GM12892 (cell line): Measurements from ENCODE around the gene ATP1B3.
"Not testable (repeated sequence)": the region's sequence is repeated elsewhere in the genome, so short reads cannot be mapped to it uniquely, and the experiment has no call there.

ENCODE experiments used
- DNase-seq: peaks from one replicate; pipeline ENCODE4 v3.0.0; 2011; ENCODE audit not compliant: insufficient read length
- FAIRE-seq: peaks from 2 replicates; lab custom pipeline; 2011; peaks lifted over from hg19 to GRCh38; lab: Jason Lieb, UNC
- POLR2A ChIP-seq: IDR thresholded peaks from 2 replicates; pipeline ENCODE4 v1.6.1; 2011; ENCODE audit warnings: low read depth, low read length, control low read depth
- POLR2AphosphoS5 ChIP-seq: IDR thresholded peaks from 2 replicates; pipeline ENCODE4 v1.6.1; 2011; ENCODE audit warnings: low read depth, low read length, control low read depth
- TAF1 ChIP-seq: IDR thresholded peaks from 2 replicates; pipeline ENCODE4 v1.6.1; 2011; ENCODE audit warnings: low read depth, mild to moderate bottlenecking, control low read depth, low read length, borderline replicate concordance

The ATP1B3 gene

GRCh38 chr3:141959589-141960554 lies 83.4 kb downstream of the ATP1B3 start:
- DNase-seq, result no peak
- TF ChIP-seq TAF1, result no peak
- TF ChIP-seq POLR2A, result no peak
- no peak for TF ChIP-seq POLR2AphosphoS5
- FAIRE-seq, result no peak

GRCh38 chr3:141960731-141961130 lies 84.3 kb downstream of the ATP1B3 start:
- DNase-seq (no peak), FAIRE-seq (no peak)
- no peak for TF ChIP-seq POLR2AphosphoS5
- no peak for TF ChIP-seq TAF1
- no peak for TF ChIP-seq POLR2A

DNA sequence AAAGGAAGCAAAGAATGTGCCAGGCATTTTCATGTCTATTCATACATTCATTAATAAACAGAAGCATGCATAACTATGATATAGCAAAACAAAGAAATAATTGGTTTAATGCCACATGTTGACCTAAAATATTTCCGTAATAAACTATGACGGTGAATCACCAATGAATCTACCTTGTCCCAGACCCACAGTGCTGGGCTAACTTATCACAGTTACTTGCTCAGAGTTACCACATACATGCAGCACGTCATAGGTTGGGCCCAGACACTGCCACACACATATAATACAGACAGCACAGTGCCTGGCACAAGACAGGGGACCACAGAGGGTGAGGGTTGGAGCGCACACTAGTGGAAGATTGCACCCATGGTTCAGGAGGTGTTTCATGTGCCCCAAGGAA lies 86.9 kb downstream of the ATP1B3 start:
- DNase-seq (no peak), FAIRE-seq (no peak)
- TF ChIP-seq TAF1 (no peak), POLR2A (no peak), POLR2AphosphoS5 (no peak)

DNA sequence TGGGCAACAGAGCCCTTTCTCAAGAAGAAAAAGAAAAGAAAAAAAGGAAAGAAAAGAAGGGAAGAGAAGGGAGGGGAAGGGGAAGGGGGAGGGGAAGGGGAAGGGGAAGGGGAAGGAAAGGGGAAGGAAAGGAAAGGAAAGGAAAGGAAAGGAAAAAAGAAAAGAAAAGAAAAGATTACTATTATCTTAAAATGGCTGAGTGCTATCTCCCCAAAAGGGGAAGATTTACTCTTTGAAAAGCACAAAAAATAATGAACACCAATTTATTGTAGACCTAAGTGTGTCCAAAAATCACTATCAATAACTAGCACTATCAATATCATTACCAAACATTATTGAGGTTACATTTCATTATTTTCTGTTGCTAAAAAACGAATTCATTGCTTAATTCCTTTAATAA lies 89.0 kb downstream of the ATP1B3 start:
- no peak for FAIRE-seq
- TF ChIP-seq POLR2AphosphoS5 (no peak), TAF1 (no peak), POLR2A (no peak)
- DNase-seq, result no peak

DNA sequence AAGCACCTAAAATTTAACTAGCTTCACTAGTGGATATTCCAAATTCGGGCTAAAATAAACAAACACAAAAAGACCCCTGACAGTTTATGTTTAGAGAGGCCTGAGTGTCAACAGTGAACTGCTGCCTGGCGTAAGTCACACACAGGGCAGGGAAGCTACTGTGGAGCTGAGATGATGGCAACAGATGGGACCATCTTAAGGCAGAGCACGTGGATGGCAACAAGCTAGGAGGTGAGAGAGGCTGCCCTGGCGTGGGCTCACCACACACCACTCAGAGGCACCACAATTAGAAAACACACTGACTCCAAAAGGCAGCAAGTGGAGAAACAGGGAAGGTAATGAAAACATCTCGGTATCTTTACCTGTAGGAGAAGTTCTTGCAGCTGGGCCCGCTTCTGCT lies 93.3 kb downstream of the ATP1B3 start:
- TF ChIP-seq POLR2AphosphoS5 (no peak), TAF1 (no peak), POLR2A (no peak)
- FAIRE-seq (no peak), DNase-seq (no peak)

DNA sequence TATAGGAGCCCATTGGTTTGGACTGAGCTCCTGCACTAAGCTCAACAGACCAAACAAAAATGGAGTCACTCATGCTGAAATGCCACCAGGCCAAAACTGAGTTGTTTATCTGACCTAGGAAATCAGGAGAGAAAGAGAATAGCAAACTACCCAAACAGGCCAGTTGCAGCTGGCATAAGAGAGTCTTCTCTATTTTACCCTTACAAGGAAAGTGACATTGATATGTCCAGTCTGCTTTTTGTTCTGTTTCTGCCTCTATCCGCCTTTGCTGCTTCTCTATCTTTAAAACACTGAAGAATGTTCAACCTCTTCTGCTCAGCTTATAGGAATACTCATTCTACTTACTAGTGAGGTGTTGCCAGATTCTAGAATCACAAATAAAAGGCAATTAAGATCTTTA lies 95.1 kb downstream of the ATP1B3 start:
- no peak for TF ChIP-seq POLR2AphosphoS5
- TF ChIP-seq POLR2A, result no peak
- TF ChIP-seq TAF1, result no peak
- no peak for FAIRE-seq

DNA sequence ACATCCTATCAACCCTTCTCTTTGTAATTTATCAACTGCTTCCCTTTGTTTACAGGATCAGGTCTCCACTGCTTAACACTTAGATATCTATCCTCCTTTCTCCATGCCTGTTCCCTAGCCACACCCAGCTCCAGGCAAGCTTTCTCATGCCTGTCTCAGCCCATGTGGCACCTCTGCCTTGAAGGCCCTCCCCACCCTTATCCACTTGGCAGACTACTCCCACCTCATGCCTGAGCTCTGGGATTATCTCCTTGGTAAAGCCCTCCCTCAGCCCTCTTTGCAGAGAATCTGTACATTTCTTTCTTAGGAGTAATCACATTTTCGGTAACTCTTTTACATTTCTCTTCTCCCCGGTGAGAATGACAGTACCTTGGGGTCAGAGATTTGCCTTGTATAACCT lies 96.0 kb downstream of the ATP1B3 start:
- TF ChIP-seq TAF1 (no peak), POLR2A (no peak), POLR2AphosphoS5 (no peak)
- DNase-seq (no peak), FAIRE-seq (no peak)

More for the DNA sequence above, 95.1 kb downstream of the ATP1B3 start:
- DNase-seq, result no peak

DNA sequence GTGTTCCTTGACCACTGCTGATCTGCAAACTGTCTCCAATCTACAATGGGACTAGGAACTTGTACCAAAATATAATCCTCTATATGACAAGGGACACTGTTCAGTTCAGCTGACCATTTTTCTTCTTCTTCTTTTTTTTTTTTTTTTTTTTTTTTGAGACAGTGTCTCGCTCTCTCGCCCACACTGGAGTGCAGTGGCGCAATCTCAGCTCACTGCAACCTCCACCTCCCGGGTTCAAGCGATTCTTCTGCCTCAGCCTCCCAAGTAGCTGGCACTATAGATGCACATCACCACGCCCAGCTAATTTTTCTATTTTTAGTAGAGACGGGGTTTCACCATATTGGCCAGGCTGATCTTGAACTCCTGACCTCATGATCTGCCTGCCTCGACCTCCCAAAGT lies 98.3 kb downstream of the ATP1B3 start:
- not testable (repeated sequence) for DNase-seq, FAIRE-seq
